Gastrocnemius medialis (tissue), 4 donors: ENCODE data around the gene LRRC71. TPM values are rescaled to one million over a fixed set of nuclear protein-coding genes. Genes with fewer than 3 reads are reported as not detected.

ENCODE experiments used
- ATAC-seq, 2 donors: fragments of 150-250 bp; one replicate each; pipeline ENCODE4 v1.9.1; 2016
- DNase-seq, 2 donors: peaks; one replicate each; pipeline ENCODE4 v3.0.0-alpha.2; 2019
- H3K27ac ChIP-seq, 4 donors: fragments of 200-600 bp; sonication (generic); 1 replicate in 1 of 4; 2 replicates in 3 of 4; pipeline ENCODE4 v1.5.1; 2016 to 2018; ENCODE audit warnings: mild to moderate bottlenecking in 2 of 4, moderate library complexity in 1 of 4
- H3K27me3 ChIP-seq, 3 donors: fragments of 200-600 bp; sonication (generic) in 2 of 3; 1 replicate in 1 of 3; 2 replicates in 2 of 3; pipeline versions ENCODE4 v1.5.1 to v1.6.0; 2016 to 2019; ENCODE audit warnings: mild to moderate bottlenecking in 1 of 3, moderate library complexity in 1 of 3
- H3K36me3 ChIP-seq, 2 donors: fragments of 200-600 bp; sonication (generic) in 1 of 2; one replicate each; pipeline ENCODE4 v1.5.1; 2017 to 2018
- H3K4me1 ChIP-seq, 2 donors: fragments of 200-600 bp; sonication (generic) in 1 of 2; one replicate each; pipeline ENCODE4 v1.5.1; 2016 to 2017; ENCODE audit warnings: mild to moderate bottlenecking in 2 of 2
- H3K4me3 ChIP-seq, 4 donors: fragments of 200-600 bp; sonication (generic) in 3 of 4; 1 replicate in 1 of 4; 2 replicates in 3 of 4; pipeline ENCODE4 v1.5.1; 2016 to 2019; ENCODE audit warnings: mild to moderate bottlenecking in 2 of 4
- H3K9me3 ChIP-seq, 3 donors: fragments of 200-600 bp; sonication (generic) in 2 of 3; 1 replicate in 1 of 3; 2 replicates in 2 of 3; pipeline ENCODE4 v1.5.1; 2016 to 2019
- POLR2A ChIP-seq, 2 donors: fragments of 450-650 bp; IDR thresholded peaks; one replicate each; pipeline ENCODE4 v1.6.1; 2017; ENCODE audit warnings: antibody characterized with exemption in 2 of 2, mild to moderate bottlenecking in 2 of 2, moderate library complexity in 2 of 2
- in situ Hi-C, 4 donors: fragments of 200-750 bp; cut with MboI; loops; one replicate each; pipeline versions ENCODE4 v1.15.0 to v1.8.0; 2017; ENCODE audit warnings: low sequenced_read_pairs in 4 of 4
- intact Hi-C: fragments of 100-400 bp; cut with DNase I; formaldehyde crosslinking; loops from one replicate; pipeline ENCODE4 v1.15.1; 2023; ENCODE audit warnings: low total_unique reads
- total RNA-seq, 4 donors: library from RNA; depleted of rRNA; stranded (reverse); fragments of >200 nt; gene quantifications; one replicate each; pipeline versions ENCODE4 v1.1.0 to v1.2.3, GENCODE V29; 2016
- TF ChIP-seq, protein P1 (sequence below), 5 experiments: fragments of 450-650 bp in 3 of 5; fragments of 200-600 bp in 2 of 5; sonication (generic) in 2 of 5; IDR thresholded peaks in 4 of 5; conservative IDR thresholded peaks in 1 of 5; 1 replicate in 4 of 5; 2 replicates in 1 of 5; pipeline ENCODE4 v1.5.1; 2016 to 2019; ENCODE audit warnings: antibody characterized with exemption in 5 of 5, mild to moderate bottlenecking in 3 of 5, moderate library complexity in 3 of 5

The LRRC71 gene
- total RNA-seq, 4 donors from 2014 or later: not detected

DNA sequence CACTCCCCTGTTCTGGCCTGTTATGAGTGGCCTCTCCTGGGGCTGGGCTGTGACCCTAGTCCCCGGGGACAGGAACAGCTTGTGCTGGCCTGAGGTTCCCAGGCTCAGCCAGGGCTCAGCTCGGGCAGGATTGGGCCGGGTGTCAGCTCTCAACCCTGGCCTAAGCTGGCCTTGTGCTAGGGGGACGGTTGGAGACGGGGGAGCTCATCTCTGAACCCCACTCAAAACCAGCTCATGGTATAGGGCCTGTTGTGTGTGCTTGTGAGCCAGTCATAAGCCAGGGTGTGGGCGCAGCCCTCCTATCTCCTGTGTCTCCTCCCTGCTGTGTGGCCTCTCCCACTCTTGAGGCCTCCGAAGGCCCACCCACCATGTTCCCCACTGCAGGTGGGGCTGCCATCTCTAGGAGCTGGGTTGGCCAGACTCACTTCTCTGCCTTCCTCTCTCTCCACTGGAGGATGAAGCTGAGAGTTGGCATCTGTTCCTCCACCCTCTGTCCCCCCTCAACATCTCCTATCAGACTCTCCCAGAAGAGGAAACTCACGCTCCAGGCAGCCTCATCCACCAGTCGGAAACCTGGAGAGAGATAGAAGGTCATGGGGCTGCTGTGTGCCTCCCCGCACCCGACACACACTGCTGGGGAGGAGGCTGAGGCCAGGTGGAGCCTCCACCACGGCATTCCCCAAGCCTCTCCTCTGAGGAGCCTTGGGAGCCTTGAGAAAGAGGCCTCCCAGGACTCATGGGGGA is 25.5 kb upstream of the LRRC71 start:
- DNase-seq (peak in 1 of 2 donors; percentile 48), ATAC-seq (no peak)
- peak overlapping the region; percentile 59 to 65 (median 62) for H3K4me3 ChIP-seq
- in situ Hi-C loops (loop anchor here in 1 of 4 donors (25.0 kb wide), 1 partner anchor 208 kb away; the partner anchor contains the start of gene NES), intact Hi-C loops (loop anchor here (5.0 to 10.0 kb wide), 2 partner anchors 58 to 230 kb away; no protein-coding TSS in a partner anchor)
- H3K27ac ChIP-seq: peak overlapping the region; percentile 86 to 94 (median 90)
- H3K36me3 ChIP-seq: no peaks in the 10 kb centered on the region
- peaks cover 15 to 17% of the 10 kb centered on the region in 2 donors for H3K4me1 ChIP-seq
- peaks cover 6 to 19% (median 17%) of the 10 kb centered on the region in 3 donors for H3K27me3 ChIP-seq
- peak in 1 of 2 donors; percentile 1 for TF ChIP-seq POLR2A (IDR thresholded peaks at IDR 0.05)
- TF ChIP-seq, protein P1, sequence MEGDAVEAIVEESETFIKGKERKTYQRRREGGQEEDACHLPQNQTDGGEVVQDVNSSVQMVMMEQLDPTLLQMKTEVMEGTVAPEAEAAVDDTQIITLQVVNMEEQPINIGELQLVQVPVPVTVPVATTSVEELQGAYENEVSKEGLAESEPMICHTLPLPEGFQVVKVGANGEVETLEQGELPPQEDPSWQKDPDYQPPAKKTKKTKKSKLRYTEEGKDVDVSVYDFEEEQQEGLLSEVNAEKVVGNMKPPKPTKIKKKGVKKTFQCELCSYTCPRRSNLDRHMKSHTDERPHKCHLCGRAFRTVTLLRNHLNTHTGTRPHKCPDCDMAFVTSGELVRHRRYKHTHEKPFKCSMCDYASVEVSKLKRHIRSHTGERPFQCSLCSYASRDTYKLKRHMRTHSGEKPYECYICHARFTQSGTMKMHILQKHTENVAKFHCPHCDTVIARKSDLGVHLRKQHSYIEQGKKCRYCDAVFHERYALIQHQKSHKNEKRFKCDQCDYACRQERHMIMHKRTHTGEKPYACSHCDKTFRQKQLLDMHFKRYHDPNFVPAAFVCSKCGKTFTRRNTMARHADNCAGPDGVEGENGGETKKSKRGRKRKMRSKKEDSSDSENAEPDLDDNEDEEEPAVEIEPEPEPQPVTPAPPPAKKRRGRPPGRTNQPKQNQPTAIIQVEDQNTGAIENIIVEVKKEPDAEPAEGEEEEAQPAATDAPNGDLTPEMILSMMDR (IDR thresholded peaks at IDR 0.05 in 4 of 5, conservative IDR thresholded peaks at IDR 0.05 in 1 of 5): no peak
- no peaks in the 10 kb centered on the region for H3K9me3 ChIP-seq

DNA sequence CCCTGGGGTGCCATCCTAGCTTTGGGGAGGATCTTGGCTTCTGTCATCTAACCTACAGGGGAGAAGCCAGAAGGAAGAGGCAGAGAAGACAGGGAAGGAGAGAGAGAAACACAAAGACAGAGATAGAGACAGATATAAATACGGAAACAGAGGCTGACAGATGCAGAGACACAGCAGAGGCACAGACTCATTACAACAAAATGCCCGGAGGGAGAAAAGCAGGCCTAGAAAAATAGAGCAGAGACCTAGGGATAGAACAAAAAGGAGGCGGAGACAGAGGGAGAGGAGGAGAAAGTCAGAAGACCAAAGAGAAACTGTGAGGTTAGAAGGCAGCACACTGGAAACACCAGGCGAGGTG is 25.0 kb upstream of the LRRC71 start:
- no peak for TF ChIP-seq POLR2A (IDR thresholded peaks at IDR 0.05)
- in situ Hi-C loops: loop anchor here in 1 of 4 donors (25.0 kb wide), 1 partner anchor 208 kb away; the partner anchor contains the start of gene NES
- H3K36me3 ChIP-seq: no peaks in the 10 kb centered on the region
- ATAC-seq (no peak), DNase-seq (no peak)
- peaks cover 15 to 17% of the 10 kb centered on the region in 2 donors for H3K4me1 ChIP-seq
- peaks cover 6 to 19% (median 17%) of the 10 kb centered on the region in 3 donors for H3K27me3 ChIP-seq
- H3K27ac ChIP-seq: peak overlapping the region; percentile 86 to 94 (median 90)
- no peaks in the 10 kb centered on the region for H3K9me3 ChIP-seq
- intact Hi-C loops: loop anchor here (10.0 kb wide), 1 partner anchor 231 kb away; no protein-coding TSS in a partner anchor
- H3K4me3 ChIP-seq: peak overlapping the region; percentile 59 to 65 (median 62)

DNA sequence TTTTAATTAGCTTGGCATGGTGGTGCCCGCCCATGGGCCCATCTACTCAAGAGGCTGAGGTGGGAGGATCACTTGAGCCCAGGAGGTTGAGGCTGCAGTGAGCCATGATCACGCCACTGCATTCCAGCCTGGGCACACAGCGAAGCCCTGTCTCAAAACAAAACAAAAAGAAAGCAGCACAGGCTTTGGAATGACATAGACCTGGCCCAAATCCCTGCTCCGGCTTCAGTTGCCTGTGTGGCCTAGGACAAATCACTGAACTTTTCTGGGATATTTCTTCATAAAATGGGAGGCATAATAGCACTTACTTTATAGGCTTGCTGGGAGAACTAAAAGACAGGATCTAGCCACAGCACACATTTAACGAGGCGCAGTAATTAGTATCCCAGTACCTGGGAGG is 24.5 kb upstream of the LRRC71 start:
- peak overlapping the region in 2 of 4 donors; percentile 59 to 64 for H3K4me3 ChIP-seq
- DNase-seq: no peak

DNA sequence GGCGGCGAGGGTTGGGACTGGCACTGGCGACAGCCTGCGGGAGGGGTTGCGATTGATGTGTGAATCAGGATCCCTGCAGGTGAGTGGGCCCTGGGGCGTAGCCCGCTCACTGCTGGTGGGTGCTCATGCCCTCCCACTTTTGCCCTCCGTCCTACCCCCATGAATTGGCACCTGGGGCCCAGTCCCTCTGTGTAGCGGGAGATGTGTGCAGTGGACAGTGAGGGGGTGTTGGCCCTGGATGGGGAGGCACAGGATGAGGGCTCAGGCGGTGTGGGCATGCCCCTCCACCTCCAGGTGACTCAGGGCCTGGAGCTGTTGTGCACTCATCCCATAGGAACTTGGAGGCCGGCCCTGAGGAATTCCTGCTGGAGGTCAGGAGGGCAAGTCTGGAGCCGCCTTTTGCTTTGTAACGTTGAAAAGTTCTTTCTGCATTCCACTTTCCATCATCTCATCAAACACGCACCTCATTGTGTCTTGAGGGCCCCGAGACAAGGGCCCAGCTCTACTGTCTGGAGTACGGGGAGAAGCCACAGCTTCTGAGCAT is 23.9 kb upstream of the LRRC71 start:
- Histone ChIP-seq H3K36me3 (no peaks in the 10 kb centered on the region), H3K4me3 (peak overlapping the region in 2 of 4 donors; percentile 6 to 64), H3K4me1 (peaks cover 21 to 23% of the 10 kb centered on the region in 2 donors), H3K27ac (peak overlapping the region; percentile 86 to 94 (median 90)), H3K27me3 (peaks cover 6 to 19% (median 16%) of the 10 kb centered on the region in 3 donors), H3K9me3 (no peaks in the 10 kb centered on the region)
- DNase-seq (no peak), ATAC-seq (no peak)
- in situ Hi-C loops (loop anchor here in 1 of 4 donors (25.0 kb wide), 1 partner anchor 209 kb away; the partner anchor contains the start of gene NES), intact Hi-C loops (loop anchor here (10.0 kb wide), 1 partner anchor 232 kb away; no protein-coding TSS in a partner anchor)
- no peak for TF ChIP-seq POLR2A (IDR thresholded peaks at IDR 0.05)
- TF ChIP-seq, protein P1 (IDR thresholded peaks at IDR 0.05 in 4 of 5, conservative IDR thresholded peaks at IDR 0.05 in 1 of 5): no peak

More for the DNA sequence above, 24.5 kb upstream of the LRRC71 start:
- Histone ChIP-seq H3K4me1 (peaks cover 15 to 21% of the 10 kb centered on the region in 2 donors), H3K27me3 (peaks cover 6 to 19% (median 17%) of the 10 kb centered on the region in 3 donors), H3K27ac (peak overlapping the region; percentile 86 to 94 (median 90)), H3K9me3 (no peaks in the 10 kb centered on the region), H3K36me3 (no peaks in the 10 kb centered on the region)
- intact Hi-C loops (loop anchor here (10.0 kb wide), 1 partner anchor 231 kb away; no protein-coding TSS in a partner anchor), in situ Hi-C loops (loop anchor here in 1 of 4 donors (25.0 kb wide), 1 partner anchor 209 kb away; the partner anchor contains the start of gene NES)
- TF ChIP-seq, protein P1 (IDR thresholded peaks at IDR 0.05 in 4 of 5, conservative IDR thresholded peaks at IDR 0.05 in 1 of 5): no peak
- TF ChIP-seq POLR2A (IDR thresholded peaks at IDR 0.05): no peak
- ATAC-seq: no peak
